Left ventricle myocardium inferior (tissue), 1 donor: ENCODE measurements around the gene C10orf105. TPM values are rescaled to one million over a fixed set of nuclear protein-coding genes. Genes with fewer than 3 reads are reported as not detected.

Experiments used
- DNase-seq: peaks from one replicate; pipeline ENCODE4 v3.0.0-alpha.2; 2020
- H3K27ac ChIP-seq: fragments of 200-600 bp; replicated peaks from 2 replicates; pipeline ENCODE4 v1.8.0; 2021
- H3K27me3 ChIP-seq: fragments of 200-600 bp; 2 replicates; pipeline ENCODE4 v1.8.0; 2021; ENCODE audit warnings: low read depth
- H3K36me3 ChIP-seq: fragments of 200-600 bp; 2 replicates; pipeline ENCODE4 v1.8.0; 2021
- H3K4me1 ChIP-seq: fragments of 200-600 bp; 2 replicates; pipeline ENCODE4 v1.8.0; 2021
- H3K4me3 ChIP-seq: fragments of 200-600 bp; 2 replicates; pipeline ENCODE4 v1.8.0; 2021; ENCODE audit warnings: mild to moderate bottlenecking, moderate library complexity
- H3K9me3 ChIP-seq: fragments of 200-600 bp; replicated peaks from 2 replicates; pipeline ENCODE4 v1.8.0; 2021
- CTCF ChIP-seq: fragments of 200-600 bp; IDR thresholded peaks from 2 replicates; pipeline ENCODE4 v1.8.0; 2021; ENCODE audit warnings: antibody characterized with exemption, mild to moderate bottlenecking, borderline replicate concordance
- intact Hi-C: fragments of 100-400 bp; cut with micrococcal nuclease; formaldehyde crosslinking; loops from one replicate; pipeline ENCODE4 v1.11.0; 2022
- total RNA-seq: library from RNA; stranded (reverse); fragmentation: NEBNext Ultra II Directional; extraction: Animal tissue kit (Norgen Biotek cat#: 25700); gene quantifications from one replicate; pipeline ENCODE4 v1.2.1, GENCODE V29; 2021
- donor health status: DM: no; HTN: yes; CAD: no; lungs with severe emphysema.

The C10orf105 gene
- total RNA-seq, 1 donor from 2014 or later: 0.05 TPM

- H3K9me3 ChIP-seq: peaks cover 5% of the 10 kb centered on the region
- H3K36me3 ChIP-seq: no peaks in the 10 kb centered on the region
- peaks cover 32% of the 10 kb centered on the region for H3K4me1 ChIP-seq
- intact Hi-C loops: no loop called here
- no peak for DNase-seq
- H3K27ac ChIP-seq: peak overlapping the region; percentile 27
- H3K4me3 ChIP-seq: no peak overlapping the region
- TF ChIP-seq CTCF: no peak
- H3K27me3 ChIP-seq: no peaks in the 10 kb centered on the region
Measured at GRCh38 chr10:71737834-71738197, 18.2 kb upstream of the C10orf105 start.

DNA sequence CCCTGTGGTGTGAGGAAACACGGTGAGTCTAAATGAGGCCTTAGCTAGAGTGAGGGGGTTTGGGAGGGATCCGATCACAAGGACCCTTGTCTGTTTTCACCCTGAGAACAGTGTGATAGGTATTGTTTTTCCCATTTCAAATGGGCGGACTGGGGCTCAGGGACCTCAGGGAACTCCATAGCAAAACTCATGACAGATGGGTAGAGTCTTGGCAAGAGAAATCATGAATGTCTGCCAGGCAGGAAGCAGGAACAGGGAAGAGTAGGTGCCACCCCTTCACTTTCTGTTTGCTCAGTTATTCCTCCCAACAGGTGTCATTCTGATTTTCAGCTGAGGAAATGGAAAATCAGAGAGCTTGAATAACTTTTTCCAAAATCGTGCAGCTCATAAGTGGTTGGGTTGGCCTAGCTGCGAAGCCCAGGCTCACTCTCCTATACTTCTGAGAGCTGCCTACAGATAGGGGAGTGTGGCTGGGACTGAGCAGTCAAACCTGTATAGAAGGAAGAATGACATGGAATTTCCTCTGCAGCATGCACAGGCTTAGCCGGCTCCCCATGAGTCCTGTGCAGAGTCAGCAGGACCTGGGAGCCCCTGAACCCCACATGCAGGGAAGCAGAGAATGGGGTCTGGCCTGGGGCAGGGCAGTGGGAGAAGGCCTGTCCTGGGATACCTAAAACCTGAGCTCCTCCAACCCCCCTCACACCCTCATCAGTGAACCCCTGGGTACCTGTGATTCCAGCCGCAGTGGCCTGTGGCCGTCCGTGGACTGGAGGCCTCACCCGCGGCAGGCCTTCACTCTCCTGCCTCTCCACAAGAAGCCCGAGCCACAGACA, 17.6 kb upstream of the C10orf105 start:
- peak overlapping the region; percentile 27 for H3K27ac ChIP-seq
- H3K27me3 ChIP-seq: no peaks in the 10 kb centered on the region
- no peak for DNase-seq
- no peaks in the 10 kb centered on the region for H3K9me3 ChIP-seq
- TF ChIP-seq CTCF: no peak
- H3K4me1 ChIP-seq: peaks cover 32% of the 10 kb centered on the region
- intact Hi-C loops: no loop called here
- H3K36me3 ChIP-seq: no peaks in the 10 kb centered on the region
- H3K4me3 ChIP-seq: no peak overlapping the region

DNA sequence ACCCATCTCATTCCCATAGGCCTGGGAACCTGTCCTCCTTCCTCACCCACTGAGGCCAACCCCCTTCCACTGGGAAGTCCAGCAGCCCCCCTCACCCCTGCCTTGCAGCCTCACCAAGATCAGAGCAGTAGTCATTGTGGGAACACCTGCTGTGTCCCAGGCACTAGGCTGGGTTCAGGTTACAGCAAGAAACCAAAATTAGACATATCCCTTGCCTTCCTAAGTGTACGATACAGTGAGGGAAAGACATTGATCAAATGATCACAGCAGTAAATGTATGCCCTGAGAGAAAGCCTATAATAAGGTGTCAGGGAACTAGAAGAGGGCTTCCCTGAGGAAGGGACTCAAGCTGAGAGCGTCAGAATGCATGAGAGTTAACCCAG, 17.0 kb upstream of the C10orf105 start:
- H3K4me1 ChIP-seq: peaks cover 32% of the 10 kb centered on the region
- H3K27ac ChIP-seq: no peak overlapping the region
- no peak overlapping the region for H3K4me3 ChIP-seq
- H3K9me3 ChIP-seq: no peaks in the 10 kb centered on the region
- no peaks in the 10 kb centered on the region for H3K27me3 ChIP-seq
- H3K36me3 ChIP-seq: no peaks in the 10 kb centered on the region
- intact Hi-C loops: no loop called here
- no peak for DNase-seq
- TF ChIP-seq CTCF: no peak

- Histone ChIP-seq H3K9me3 (no peaks in the 10 kb centered on the region), H3K36me3 (no peaks in the 10 kb centered on the region), H3K27me3 (no peaks in the 10 kb centered on the region), H3K4me3 (no peak overlapping the region), H3K27ac (no peak overlapping the region), H3K4me1 (peaks cover 32% of the 10 kb centered on the region)
- TF ChIP-seq CTCF: no peak
- DNase-seq: no peak
- intact Hi-C loops: no loop called here
Measured at GRCh38 chr10:71735709-71736569, 16.4 kb upstream of the C10orf105 start.

GRCh38 chr10:71734797-71735196, 15.2 kb upstream of the C10orf105 start:
- no peak for TF ChIP-seq CTCF
- intact Hi-C loops: no loop called here
- Histone ChIP-seq H3K36me3 (no peaks in the 10 kb centered on the region), H3K4me1 (peaks cover 22% of the 10 kb centered on the region), H3K9me3 (no peaks in the 10 kb centered on the region), H3K4me3 (no peak overlapping the region), H3K27ac (no peak overlapping the region), H3K27me3 (no peaks in the 10 kb centered on the region)
- no peak for DNase-seq
